ENCODE results near the gene MDH1B. TPM values are rescaled to one million over a fixed set of nuclear protein-coding genes. Genes with fewer than 3 reads are reported as not detected.

Gene MDH1B
- total and polyA plus RNA-seq, 2 donors (not counting 3 experiments of a cell fraction or from before 2014, with no cell fraction given), result 0.29 TPM; not detected in 1

- dilution Hi-C loops (cut with MboI; ENCODE audit: extremely low pct_ligation_motif_present, low sequenced_read_pairs), result no loop called here
- no TSS peak for BruUV-seq (replicated peaks)
- H3K79me2 ChIP-seq (ENCODE audit: control insufficient read depth, insufficient read depth, low read length), result no peaks in the 10 kb centered on the region
Observed at GRCh38 chr2:206733341-206733740, 31.8 kb downstream of the MDH1B start.

More at GRCh38 chr2:206733341-206733740, 31.8 kb downstream of the MDH1B start:
- intact Hi-C loops (cut with micrococcal nuclease), result no loop called here
- ChIA-PET POLR2A (no interaction called here), CTCF (no interaction called here)
- peaks cover 0 to 4% of the 10 kb centered on the region in 2 experiments for H3K27me3 ChIP-seq (ENCODE audit: control insufficient read depth in 2 of 2, insufficient read depth in 2 of 2, low read length in 2 of 2)
- DNase-seq (ENCODE audit: low read depth, low spot score) (no peak), FAIRE-seq (no peak)
- no peak overlapping the region for H3K4me3 ChIP-seq (replicated peaks in 1 of 3; ENCODE audit: insufficient read depth in 1 of 3, low read depth in 1 of 3, low read length in 3 of 3)
- H3K4me1 ChIP-seq (ENCODE audit: control insufficient read depth, extremely low read depth, insufficient read depth, low read length), result no peaks in the 10 kb centered on the region
- H3K36me3 ChIP-seq (ENCODE audit: control insufficient read depth in 2 of 2, extremely low read depth in 1 of 2, insufficient read depth in 2 of 2, low read length in 2 of 2), result no peaks in the 10 kb centered on the region
- no peaks in the 10 kb centered on the region for H3K9me3 ChIP-seq (replicated peaks; ENCODE audit: control insufficient read depth, insufficient read depth, low read length)
- H3K9ac ChIP-seq (replicated peaks; ENCODE audit: extremely low read depth, insufficient read depth, low read length), result no peak overlapping the region
- no peak overlapping the region for H3K4me2 ChIP-seq (ENCODE audit: insufficient read depth, low read length)
- no peaks in the 10 kb centered on the region for H3K9me1 ChIP-seq (replicated peaks; ENCODE audit: control insufficient read depth, extremely low read depth, insufficient read depth, low read length)
- no peaks in the 10 kb centered on the region for H4K20me1 ChIP-seq (replicated peaks; ENCODE audit: control insufficient read depth, extremely low read depth, insufficient read depth, low read length)
- no peak overlapping the region for H2AFZ ChIP-seq (ENCODE audit: low read depth, low read length)
- H3K27ac ChIP-seq (ENCODE audit: insufficient read depth, low read depth, low read length), result no peak overlapping the region
- no peak for TF ChIP-seq MYC (IDR thresholded peaks at IDR 0.05; ENCODE audit: low read depth, low read length)
- no peak for TF ChIP-seq EZH2 (IDR thresholded peaks at IDR 0.05; ENCODE audit: borderline replicate concordance, low read depth, low read length, severe bottlenecking)
- no peak for TF ChIP-seq POLR2AphosphoS5 (IDR thresholded peaks at IDR 0.05; ENCODE audit: insufficient read depth, low read depth, low read length)
- TF ChIP-seq JUN (IDR thresholded peaks at IDR 0.05; ENCODE audit: borderline replicate concordance, insufficient read depth, insufficient read length, low read depth), result no peak
- TF ChIP-seq FOS (IDR thresholded peaks at IDR 0.05; ENCODE audit: borderline replicate concordance, insufficient read depth, low read length), result no peak
- TF ChIP-seq POLR2A (IDR thresholded peaks at IDR 0.05; ENCODE audit: low read depth, low read length), result no peak
- TF ChIP-seq CTCF (IDR thresholded peaks at IDR 0.05; ENCODE audit: extremely low read depth in 1 of 2, insufficient read depth in 1 of 2, low read depth in 1 of 2, low read length in 2 of 2), result no peak
- no peak for TF ChIP-seq MAX (IDR thresholded peaks at IDR 0.05; ENCODE audit: insufficient read depth, insufficient read length)
